ENCODE data around the gene PALD1.

PALD1 gene

DNA sequence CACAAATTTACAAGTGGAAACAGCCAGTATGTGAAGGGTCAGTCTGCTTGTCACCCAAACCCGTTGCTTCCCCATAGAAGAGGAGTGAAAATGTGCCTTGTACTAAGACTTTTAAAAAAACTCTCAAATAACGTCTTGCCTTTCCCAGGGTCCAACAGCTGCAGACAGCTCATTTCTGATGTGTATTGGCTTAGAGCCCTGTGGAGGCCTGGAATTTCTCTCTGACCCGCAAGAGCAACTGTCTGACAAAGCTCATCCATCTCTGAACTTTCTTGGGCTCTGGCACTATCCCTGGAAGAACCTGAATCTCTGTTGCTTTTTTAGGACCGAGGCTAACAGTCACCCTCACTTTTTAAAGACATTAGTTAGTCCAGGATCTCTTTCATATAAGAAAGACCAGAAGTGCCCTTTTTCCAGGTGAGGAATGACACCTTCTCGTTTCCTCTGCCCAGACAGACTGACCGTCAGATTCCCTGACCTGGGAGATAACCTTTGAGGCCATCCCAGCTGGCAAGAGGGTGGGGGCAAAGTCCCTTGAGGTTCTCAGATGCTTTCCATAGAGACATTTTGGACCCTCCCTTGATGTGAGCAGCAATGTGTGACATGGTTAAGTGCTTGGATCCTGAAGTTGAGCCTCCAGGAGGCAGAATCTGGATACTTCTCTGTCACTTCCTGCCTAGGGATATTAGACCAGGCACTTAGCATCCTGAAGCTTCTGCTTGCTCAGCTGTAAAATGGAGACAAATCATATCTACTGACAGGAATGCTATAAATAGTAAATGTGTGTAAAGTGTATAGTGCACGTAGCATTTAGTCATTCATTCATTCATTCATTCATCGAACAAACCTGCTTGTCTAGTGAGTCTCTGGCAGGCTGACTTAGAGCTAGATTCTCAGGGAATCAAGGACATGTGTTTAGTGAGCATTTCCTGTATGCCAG is 32.6 kb upstream of the PALD1 start:
- TF ChIP-seq ZBTB7A (IDR thresholded peaks at IDR 0.05; ENCODE audit: low read depth) (no peak), TCF12 (IDR thresholded peaks at IDR 0.05; ENCODE audit: low read depth) (no peak), CEBPB (IDR thresholded peaks at IDR 0.05) (no peak), CREB1 (IDR thresholded peaks at IDR 0.05; ENCODE audit: low read depth) (no peak), MAX (IDR thresholded peaks at IDR 0.05) (no peak), NFIC (IDR thresholded peaks at IDR 0.05) (no peak)

DNA sequence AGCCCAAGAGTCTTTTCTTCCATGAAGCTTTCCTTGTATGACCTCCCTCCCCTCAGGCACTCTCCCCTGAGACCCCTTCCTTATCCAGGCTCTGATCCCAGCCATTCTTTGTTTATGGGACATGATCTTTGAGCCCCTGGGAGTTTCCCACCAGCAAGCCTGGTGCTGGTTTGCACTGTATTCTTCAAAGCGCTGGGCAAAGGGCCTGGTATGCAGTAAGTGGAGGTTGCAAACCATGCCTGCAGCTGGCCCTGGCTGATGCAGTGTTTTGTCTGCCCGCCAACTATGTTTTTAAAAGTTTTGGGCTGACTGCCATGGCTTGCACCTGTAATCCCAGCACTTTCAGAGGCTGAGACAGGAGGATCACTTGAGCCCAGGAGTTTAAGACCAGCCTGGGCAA is 30.3 kb upstream of the PALD1 start:
- TF ChIP-seq RAD21 (IDR thresholded peaks at IDR 0.05; ENCODE audit: low read depth) (no peak), CEBPB (IDR thresholded peaks at IDR 0.05) (no peak), NFIC (IDR thresholded peaks at IDR 0.05) (no peak), EP300 (IDR thresholded peaks at IDR 0.05; ENCODE audit: borderline replicate concordance) (no peak), ZBTB7A (IDR thresholded peaks at IDR 0.05; ENCODE audit: low read depth) (no peak), TCF12 (IDR thresholded peaks at IDR 0.05; ENCODE audit: low read depth) (no peak), TAF1 (IDR thresholded peaks at IDR 0.05; ENCODE audit: low read depth) (no peak), MAX (IDR thresholded peaks at IDR 0.05) (no peak), FOXM1 (IDR thresholded peaks at IDR 0.05; ENCODE audit: borderline replicate concordance, low read depth) (no peak), TEAD4 (IDR thresholded peaks at IDR 0.05) (no peak), EGR1 (IDR thresholded peaks at IDR 0.05) (no peak)
- TF ChIP-seq, protein P1, sequence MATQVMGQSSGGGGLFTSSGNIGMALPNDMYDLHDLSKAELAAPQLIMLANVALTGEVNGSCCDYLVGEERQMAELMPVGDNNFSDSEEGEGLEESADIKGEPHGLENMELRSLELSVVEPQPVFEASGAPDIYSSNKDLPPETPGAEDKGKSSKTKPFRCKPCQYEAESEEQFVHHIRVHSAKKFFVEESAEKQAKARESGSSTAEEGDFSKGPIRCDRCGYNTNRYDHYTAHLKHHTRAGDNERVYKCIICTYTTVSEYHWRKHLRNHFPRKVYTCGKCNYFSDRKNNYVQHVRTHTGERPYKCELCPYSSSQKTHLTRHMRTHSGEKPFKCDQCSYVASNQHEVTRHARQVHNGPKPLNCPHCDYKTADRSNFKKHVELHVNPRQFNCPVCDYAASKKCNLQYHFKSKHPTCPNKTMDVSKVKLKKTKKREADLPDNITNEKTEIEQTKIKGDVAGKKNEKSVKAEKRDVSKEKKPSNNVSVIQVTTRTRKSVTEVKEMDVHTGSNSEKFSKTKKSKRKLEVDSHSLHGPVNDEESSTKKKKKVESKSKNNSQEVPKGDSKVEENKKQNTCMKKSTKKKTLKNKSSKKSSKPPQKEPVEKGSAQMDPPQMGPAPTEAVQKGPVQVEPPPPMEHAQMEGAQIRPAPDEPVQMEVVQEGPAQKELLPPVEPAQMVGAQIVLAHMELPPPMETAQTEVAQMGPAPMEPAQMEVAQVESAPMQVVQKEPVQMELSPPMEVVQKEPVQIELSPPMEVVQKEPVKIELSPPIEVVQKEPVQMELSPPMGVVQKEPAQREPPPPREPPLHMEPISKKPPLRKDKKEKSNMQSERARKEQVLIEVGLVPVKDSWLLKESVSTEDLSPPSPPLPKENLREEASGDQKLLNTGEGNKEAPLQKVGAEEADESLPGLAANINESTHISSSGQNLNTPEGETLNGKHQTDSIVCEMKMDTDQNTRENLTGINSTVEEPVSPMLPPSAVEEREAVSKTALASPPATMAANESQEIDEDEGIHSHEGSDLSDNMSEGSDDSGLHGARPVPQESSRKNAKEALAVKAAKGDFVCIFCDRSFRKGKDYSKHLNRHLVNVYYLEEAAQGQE (IDR thresholded peaks at IDR 0.05; ENCODE audit: low read depth): no peak

DNA sequence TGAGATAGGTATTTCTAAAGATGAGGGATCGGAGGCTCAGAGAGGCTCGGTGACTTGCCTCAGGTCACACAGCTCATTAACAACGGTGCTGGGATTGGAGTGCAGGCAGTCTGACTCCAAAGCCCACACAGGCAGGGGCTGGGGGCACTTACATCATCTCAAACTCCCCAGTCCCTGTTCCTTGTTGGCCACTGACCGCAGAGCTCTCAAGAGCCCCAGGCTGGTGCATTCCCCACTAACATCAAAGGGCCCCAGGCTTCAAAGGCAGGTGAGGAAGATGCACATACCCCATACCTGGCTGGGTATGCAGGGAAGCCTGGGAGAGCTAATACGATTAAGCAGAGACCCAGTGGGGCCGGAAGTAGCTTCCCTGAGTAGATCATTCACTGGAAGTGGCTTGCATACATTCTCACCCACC is 23.3 kb upstream of the PALD1 start:
- no peak for TF ChIP-seq FOXM1 (IDR thresholded peaks at IDR 0.05; ENCODE audit: borderline replicate concordance, low read depth)
- no peak for TF ChIP-seq YY1 (IDR thresholded peaks at IDR 0.05; ENCODE audit: low read depth)
- TF ChIP-seq CREB1 (IDR thresholded peaks at IDR 0.05; ENCODE audit: low read depth): no peak
- TF ChIP-seq, protein P1 (IDR thresholded peaks at IDR 0.05; ENCODE audit: low read depth): no peak
- TF ChIP-seq NFIC (IDR thresholded peaks at IDR 0.05): no peak
- no peak for TF ChIP-seq RAD21 (IDR thresholded peaks at IDR 0.05; ENCODE audit: low read depth)
- no peak for TF ChIP-seq TAF1 (IDR thresholded peaks at IDR 0.05; ENCODE audit: low read depth)
- TF ChIP-seq CEBPB (IDR thresholded peaks at IDR 0.05): no peak
- TF ChIP-seq TCF12 (IDR thresholded peaks at IDR 0.05; ENCODE audit: low read depth): no peak

DNA sequence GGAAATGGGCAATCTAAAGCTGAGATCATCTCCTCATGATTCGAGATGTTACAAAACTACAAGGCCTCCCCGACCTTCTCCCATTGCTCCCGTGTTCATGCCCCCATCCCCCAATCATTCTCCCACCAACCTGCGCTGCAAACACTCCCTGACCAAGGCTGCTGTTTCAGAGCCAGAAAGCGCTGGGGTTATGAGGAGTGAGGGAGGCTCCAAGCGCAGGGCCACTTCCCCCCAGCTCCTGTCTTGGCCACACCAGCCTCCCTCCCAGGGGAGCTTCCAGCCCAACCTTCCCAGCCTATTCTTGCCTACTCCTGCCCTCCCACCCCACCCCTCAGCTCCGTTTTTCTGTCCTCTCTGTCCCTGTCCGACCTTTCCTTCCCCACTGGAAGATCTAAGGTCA is 22.4 kb upstream of the PALD1 start:
- TF ChIP-seq TAF1 (IDR thresholded peaks at IDR 0.05; ENCODE audit: low read depth) (no peak), CEBPB (IDR thresholded peaks at IDR 0.05) (no peak), CREB1 (IDR thresholded peaks at IDR 0.05; ENCODE audit: low read depth) (no peak), TEAD4 (IDR thresholded peaks at IDR 0.05) (no peak), TCF12 (IDR thresholded peaks at IDR 0.05; ENCODE audit: low read depth) (no peak), EP300 (IDR thresholded peaks at IDR 0.05; ENCODE audit: borderline replicate concordance) (no peak), MAX (IDR thresholded peaks at IDR 0.05) (no peak), EGR1 (IDR thresholded peaks at IDR 0.05) (no peak), RAD21 (IDR thresholded peaks at IDR 0.05; ENCODE audit: low read depth) (no peak), NFIC (IDR thresholded peaks at IDR 0.05) (no peak), ZBTB7A (IDR thresholded peaks at IDR 0.05; ENCODE audit: low read depth) (no peak), YY1 (IDR thresholded peaks at IDR 0.05; ENCODE audit: low read depth) (no peak)
- TF ChIP-seq, protein P2, sequence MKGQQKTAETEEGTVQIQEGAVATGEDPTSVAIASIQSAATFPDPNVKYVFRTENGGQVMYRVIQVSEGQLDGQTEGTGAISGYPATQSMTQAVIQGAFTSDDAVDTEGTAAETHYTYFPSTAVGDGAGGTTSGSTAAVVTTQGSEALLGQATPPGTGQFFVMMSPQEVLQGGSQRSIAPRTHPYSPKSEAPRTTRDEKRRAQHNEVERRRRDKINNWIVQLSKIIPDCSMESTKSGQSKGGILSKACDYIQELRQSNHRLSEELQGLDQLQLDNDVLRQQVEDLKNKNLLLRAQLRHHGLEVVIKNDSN (IDR thresholded peaks at IDR 0.05): no peak

- no peak for TF ChIP-seq CREB1 (IDR thresholded peaks at IDR 0.05; ENCODE audit: low read depth)
- no peak for TF ChIP-seq TCF12 (IDR thresholded peaks at IDR 0.05; ENCODE audit: low read depth)
- TF ChIP-seq TAF1 (IDR thresholded peaks at IDR 0.05; ENCODE audit: low read depth): no peak
- no peak for TF ChIP-seq ZBTB7A (IDR thresholded peaks at IDR 0.05; ENCODE audit: low read depth)
- no peak for TF ChIP-seq EGR1 (IDR thresholded peaks at IDR 0.05)
- TF ChIP-seq, protein P2 (IDR thresholded peaks at IDR 0.05): no peak
Observed at GRCh38 chr10:70457759-70458305, 20.7 kb upstream of the PALD1 start.

All from Ishikawa (cell line).